OCI-LY7 (cell line): ENCODE measurements around the gene HMOX2. TPM values are rescaled to one million over a fixed set of nuclear protein-coding genes. Genes with fewer than 3 reads are reported as not detected.

Source experiments
- BruUV-seq: library from RNA; stranded (reverse); fragments of 400-500 nt; replicated peaks from 2 replicates; lab custom pipeline; 2021; lab: Mats Ljungman, UMichigan
- CTCF ChIA-PET: fragments of 300-600 bp; sonication (Branson Sonifier 250); formaldehyde crosslinking; loops from one replicate; lab custom pipeline; 2022; ENCODE audit warnings: antibody characterized with exemption; ENCODE audit not compliant: unreplicated experiment; lab: Charles Lee
- POLR2A ChIA-PET: fragments of 300-600 bp; sonication (Branson Sonifier 250); formaldehyde crosslinking; loops from one replicate; lab custom pipeline; 2022; ENCODE audit warnings: antibody characterized with exemption; lab: Charles Lee
- DNase-seq: peaks from one replicate; pipeline ENCODE4 v3.0.0-alpha.2; 2015; ENCODE audit warnings: low spot score
- H2AFZ ChIP-seq: fragments of 200-600 bp; sonication (generic), shearing (Covaris generic); 2 replicates; pipeline ENCODE4 v1.6.1; 2014; ENCODE audit warnings: mild to moderate bottlenecking, antibody characterized with exemption, low read length, moderate library complexity
- H3K27ac ChIP-seq: fragments of 200-600 bp; sonication (generic); 2 replicates; pipeline ENCODE4 v1.5.1; 2014; ENCODE audit warnings: mixed run types, low read depth, mild to moderate bottlenecking, moderate library complexity, low read length, inconsistent platforms; ENCODE audit not compliant: poor library complexity, severe bottlenecking
- H3K36me3 ChIP-seq: fragments of 200-600 bp; sonication (generic); 2 replicates; pipeline ENCODE4 v1.6.1; 2014; ENCODE audit warnings: mild to moderate bottlenecking, antibody characterized with exemption, low read length, moderate library complexity, mixed read lengths; ENCODE audit not compliant: insufficient read depth
- H3K4me1 ChIP-seq: fragments of 200-600 bp; sonication (generic); 2 replicates; pipeline ENCODE4 v1.5.1; 2014; ENCODE audit warnings: mild to moderate bottlenecking, low read length; ENCODE audit not compliant: insufficient read depth, poor library complexity, severe bottlenecking
- H3K4me2 ChIP-seq: fragments of 200-600 bp; sonication (generic); 2 replicates; pipeline ENCODE4 v1.6.1; 2014; ENCODE audit warnings: mild to moderate bottlenecking, low read length
- H3K4me3 ChIP-seq: fragments of 200-600 bp; sonication (generic); 2 replicates; pipeline ENCODE4 v1.5.1; 2014; ENCODE audit warnings: mild to moderate bottlenecking, low read depth, low read length; ENCODE audit not compliant: poor library complexity, severe bottlenecking
- H3K79me2 ChIP-seq: fragments of 200-600 bp; sonication (generic); 2 replicates; pipeline ENCODE4 v1.6.1; 2016; ENCODE audit warnings: low read depth, mild to moderate bottlenecking, low read length, moderate library complexity, mixed read lengths; ENCODE audit not compliant: insufficient read depth
- H3K9me2 ChIP-seq: fragments of 200-600 bp; sonication (generic); 2 replicates; pipeline ENCODE4 v1.6.1; 2016; ENCODE audit warnings: mild to moderate bottlenecking, low read length, mixed read lengths; ENCODE audit not compliant: insufficient read depth
- H3K9me3 ChIP-seq: fragments of 200-600 bp; sonication (generic); 2 replicates; pipeline ENCODE4 v1.6.1; 2014; ENCODE audit warnings: mild to moderate bottlenecking, mixed run types, low read length, mixed read lengths
- H4K20me1 ChIP-seq: fragments of 200-600 bp; sonication (generic); 2 replicates; pipeline ENCODE4 v1.6.1; 2014; ENCODE audit warnings: mild to moderate bottlenecking, antibody characterized with exemption, low read length, moderate library complexity, mixed read lengths; ENCODE audit not compliant: insufficient read depth
- CTCF ChIP-seq: fragments of 200-600 bp; sonication (generic); conservative IDR thresholded peaks from 2 replicates; pipeline ENCODE4 v1.5.1; 2014; ENCODE audit warnings: mild to moderate bottlenecking, antibody characterized with exemption, low read length, moderate library complexity, mixed read lengths
- EZH2phosphoT487 ChIP-seq: fragments of 200-600 bp; sonication (generic); IDR thresholded peaks from 2 replicates; pipeline ENCODE4 v1.6.1; 2018; ENCODE audit warnings: low read depth, borderline replicate concordance, mild to moderate bottlenecking, mixed run types, antibody characterized with exemption, low read length, moderate library complexity, mixed read lengths
- intact Hi-C: fragments of 100-400 bp; cut with micrococcal nuclease; formaldehyde crosslinking; loops from one replicate; pipeline ENCODE4 v1.10.0; 2022; ENCODE audit not compliant: unreplicated experiment
- total RNA-seq, 2 experiments: library from RNA; depleted of rRNA in 1 of 2; stranded (reverse); fragments of >200 nt in 1 of 2; shearing (Covaris generic) in 1 of 2; gene quantifications; 2 replicates each; pipeline ENCODE4 v1.2.3, GENCODE V29; 2014 to 2022

The HMOX2 gene
- total RNA-seq, 2 experiments from 2014 or later = 37.0 to 46.0 TPM

- POLR2A ChIA-PET = no interaction called here
- no peak overlapping the region for H3K4me3 ChIP-seq
- CTCF ChIA-PET = no interaction called here
- no peak overlapping the region for H2AFZ ChIP-seq
- no peak overlapping the region for H3K4me2 ChIP-seq
- no peaks in the 10 kb centered on the region for H3K4me1 ChIP-seq
- intact Hi-C loops = no loop called here
- TF ChIP-seq EZH2phosphoT487 (no peak), CTCF (no peak)
- peaks cover 28% of the 10 kb centered on the region for H3K79me2 ChIP-seq
- no peak for DNase-seq
- 0 out of 2 replicates have a peak, but pooled peaks cover 9% of the 10 kb centered on the region for H4K20me1 ChIP-seq
- H3K36me3 ChIP-seq = peaks cover 97% of the 10 kb centered on the region
- H3K9me2 ChIP-seq = no peaks in the 10 kb centered on the region
- no peaks in the 10 kb centered on the region for H3K9me3 ChIP-seq
- no peak overlapping the region for H3K27ac ChIP-seq
- BruUV-seq = no TSS peak
Observed at GRCh38 chr16:4433914-4434787, 42.0 kb upstream of the HMOX2 start.

- Histone ChIP-seq H3K9me2 (no peaks in the 10 kb centered on the region), H3K27ac (no peak overlapping the region), H3K36me3 (peaks cover 96% of the 10 kb centered on the region), H4K20me1 (0 out of 2 replicates have a peak, but pooled peaks cover 9% of the 10 kb centered on the region), H2AFZ (no peak overlapping the region), H3K4me1 (no peaks in the 10 kb centered on the region), H3K4me2 (no peak overlapping the region), H3K79me2 (peaks cover 14% of the 10 kb centered on the region), H3K4me3 (no peak overlapping the region), H3K9me3 (no peaks in the 10 kb centered on the region)
- POLR2A ChIA-PET = interaction anchor here (0.5 kb wide), 1 partner anchor 675 kb away, joined by 4 read pairs; no protein-coding TSS in a partner anchor
- TF ChIP-seq EZH2phosphoT487 = no peak
- TF ChIP-seq CTCF = no peak
- intact Hi-C loops = no loop called here
- CTCF ChIA-PET = no interaction called here
- no TSS peak for BruUV-seq
- no peak for DNase-seq
Observed at GRCh38 chr16:4435337-4436067, 40.7 kb upstream of the HMOX2 start.
